ENCODE results near the gene KANSL1.
A peak's percentile ranks its signal among the peaks of the same experiment; 100 is the strongest.
"Not testable (repeated sequence)": the region's sequence is repeated elsewhere in the genome, so short reads cannot be mapped to it uniquely, and the experiment has no call there.

Gene KANSL1

GRCh38 chr17:46110219-46110618 is 83.0 kb downstream of the KANSL1 start:
- no peak for DNase-seq (ENCODE audit: low read depth, low spot score)

GRCh38 chr17:46109603-46110189 is 83.5 kb downstream of the KANSL1 start:
- no peak for DNase-seq (ENCODE audit: low read depth, low spot score)

- DNase-seq (ENCODE audit: low read depth, low spot score) = no peak
Measured at GRCh38 chr17:46108550-46109110, 84.6 kb downstream of the KANSL1 start.

- no peak for DNase-seq (ENCODE audit: low read depth, low spot score)
Measured at GRCh38 chr17:46108120-46108519, 85.1 kb downstream of the KANSL1 start.

DNA sequence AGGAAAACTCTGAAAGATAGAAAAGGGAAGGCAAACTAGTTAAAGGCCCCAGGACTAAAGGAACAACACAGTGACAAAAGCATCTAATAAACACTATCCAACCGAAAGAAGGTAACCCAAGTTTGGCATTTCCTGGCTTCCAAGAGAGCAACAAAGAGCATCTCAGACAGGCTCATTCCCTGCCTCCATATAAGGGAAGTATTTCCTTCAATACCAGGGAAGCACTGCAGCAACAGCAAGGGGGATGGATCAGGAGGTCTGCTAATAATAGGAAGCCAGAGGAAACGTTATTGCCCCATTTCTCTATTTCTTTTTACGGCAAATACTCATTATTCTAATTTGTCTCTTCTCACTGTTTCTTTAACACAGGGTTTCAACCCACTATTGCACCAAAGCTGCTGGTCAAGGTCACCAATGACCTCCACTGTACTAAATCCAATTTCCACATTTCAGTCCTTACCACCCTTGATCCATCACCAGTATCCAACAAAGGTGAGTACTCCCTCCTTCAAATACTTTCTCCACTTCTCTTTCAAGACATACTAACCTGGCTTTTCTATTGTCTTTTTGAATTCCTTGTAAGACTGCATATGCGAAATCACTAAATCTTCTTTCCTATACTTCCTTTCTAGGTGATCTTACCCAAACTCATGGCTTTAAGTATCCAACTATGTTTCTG is 86.1 kb downstream of the KANSL1 start:
- DNase-seq (ENCODE audit: low read depth, low spot score) = peak; percentile 75

- DNase-seq (ENCODE audit: low read depth, low spot score) = not testable (repeated sequence)
Measured at GRCh38 chr17:46102806-46103205, 90.4 kb downstream of the KANSL1 start.

- DNase-seq (ENCODE audit: low read depth, low spot score) = not testable (repeated sequence)
Measured at GRCh38 chr17:46101785-46102617, 91.2 kb downstream of the KANSL1 start.

DNA sequence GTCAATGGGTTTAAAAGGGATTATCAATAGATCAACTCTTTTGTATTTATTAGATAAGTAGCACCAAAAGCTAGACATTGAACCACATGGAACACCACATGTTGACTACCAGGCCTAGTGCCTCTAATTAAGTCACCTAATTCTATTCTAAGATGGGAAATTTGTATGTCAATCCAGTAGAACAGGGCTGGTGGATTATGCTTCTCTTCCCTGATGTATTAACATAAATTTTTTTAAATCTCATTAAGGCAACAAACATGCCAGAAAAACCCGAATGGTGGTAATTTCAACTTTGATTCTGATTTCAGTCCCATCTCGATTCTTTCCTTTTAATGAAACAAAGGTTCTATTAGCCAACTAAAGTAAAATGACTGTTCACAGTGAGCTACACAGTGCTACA is 92.6 kb downstream of the KANSL1 start:
- DNase-seq (ENCODE audit: low read depth, low spot score) = no peak

DNA sequence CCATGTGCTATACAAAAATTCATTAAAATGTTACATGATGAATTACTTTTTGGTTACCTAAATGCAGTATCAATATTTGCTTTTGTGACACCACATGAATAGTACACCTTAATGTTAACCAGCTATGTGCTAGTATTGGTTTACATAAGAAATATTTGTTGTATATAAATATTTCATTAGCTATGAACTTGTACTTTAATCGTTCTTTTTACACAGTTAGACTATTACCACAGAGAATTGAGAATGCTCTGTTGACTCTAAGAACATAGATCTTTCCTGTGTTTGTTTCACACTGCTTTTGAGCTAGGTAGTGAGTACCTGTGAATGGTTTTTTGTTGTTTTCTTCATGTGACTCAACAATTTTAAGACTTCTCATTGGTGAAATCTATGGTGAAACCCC is 93.4 kb downstream of the KANSL1 start:
- DNase-seq (ENCODE audit: low read depth, low spot score) = no peak

DNA sequence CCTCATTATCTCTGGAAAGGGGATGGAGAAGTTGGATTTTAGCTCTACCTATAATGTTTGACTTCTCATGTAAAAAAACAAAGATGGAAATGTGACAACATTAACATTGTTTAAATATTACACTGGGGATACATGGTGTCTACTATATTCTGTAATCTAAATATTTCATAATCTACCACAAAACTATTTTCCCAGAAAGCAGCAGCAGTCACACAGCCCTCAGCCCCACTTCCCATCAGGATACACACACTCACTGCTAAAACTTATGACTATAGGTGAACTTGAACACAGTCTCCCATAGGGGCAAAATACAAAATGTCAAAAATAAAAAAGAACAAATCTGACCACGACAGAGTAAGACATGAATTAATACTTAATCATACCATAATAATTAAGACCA is 95.7 kb downstream of the KANSL1 start:
- no peak for DNase-seq (ENCODE audit: low read depth, low spot score)

- no peak for DNase-seq (ENCODE audit: low read depth, low spot score)
Measured at GRCh38 chr17:46092991-46093390, 100.2 kb downstream of the KANSL1 start.

- DNase-seq (ENCODE audit: low read depth, low spot score) = no peak
Measured at GRCh38 chr17:46090871-46091270, 102.4 kb downstream of the KANSL1 start.

- no peak for DNase-seq (ENCODE audit: low read depth, low spot score)
Measured at GRCh38 chr17:46089389-46089965, 103.8 kb downstream of the KANSL1 start.

GRCh38 chr17:46088595-46088994 is 104.6 kb downstream of the KANSL1 start:
- no peak for DNase-seq (ENCODE audit: low read depth, low spot score)

DNA sequence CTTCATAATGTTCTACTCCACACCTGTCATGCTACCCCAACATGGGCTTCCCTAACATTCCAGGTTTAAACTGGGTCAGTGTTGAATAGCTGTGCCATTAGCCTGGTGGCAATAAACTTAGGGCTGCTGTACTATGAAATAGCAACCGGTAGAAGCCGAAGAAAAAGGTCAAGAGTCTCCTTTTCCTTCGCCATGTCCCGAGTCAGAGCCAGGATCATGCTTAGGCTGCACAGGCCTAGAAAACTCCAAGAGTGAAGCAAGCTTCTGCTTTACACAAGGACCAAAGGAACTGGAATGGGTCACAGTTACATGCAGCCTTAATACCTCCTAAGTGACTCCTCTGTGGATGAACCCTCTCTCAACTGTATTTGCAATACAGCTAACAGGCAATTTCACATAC is 105.4 kb downstream of the KANSL1 start:
- not testable (repeated sequence) for DNase-seq (ENCODE audit: low read depth, low spot score)

DNA sequence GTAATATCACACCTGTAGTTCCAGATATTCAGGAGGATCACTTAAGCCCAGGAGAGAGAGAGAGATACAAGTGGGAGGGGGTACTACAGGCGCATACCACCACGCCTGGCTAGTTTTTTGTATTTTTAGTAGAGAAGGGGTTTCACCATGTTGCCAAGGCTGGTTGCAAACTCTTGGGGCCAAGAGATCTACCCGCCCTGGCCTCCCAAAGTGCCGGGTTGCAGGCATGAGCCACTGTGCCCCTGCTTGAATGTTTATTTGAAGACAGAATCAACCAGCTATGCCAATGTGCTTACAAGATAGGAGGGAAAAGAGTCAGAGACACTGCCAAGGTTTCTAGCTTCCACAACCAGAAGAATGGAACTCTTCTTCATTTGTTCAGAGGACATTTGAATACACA is 106.4 kb downstream of the KANSL1 start:
- no peak for DNase-seq (ENCODE audit: low read depth, low spot score)

DNA sequence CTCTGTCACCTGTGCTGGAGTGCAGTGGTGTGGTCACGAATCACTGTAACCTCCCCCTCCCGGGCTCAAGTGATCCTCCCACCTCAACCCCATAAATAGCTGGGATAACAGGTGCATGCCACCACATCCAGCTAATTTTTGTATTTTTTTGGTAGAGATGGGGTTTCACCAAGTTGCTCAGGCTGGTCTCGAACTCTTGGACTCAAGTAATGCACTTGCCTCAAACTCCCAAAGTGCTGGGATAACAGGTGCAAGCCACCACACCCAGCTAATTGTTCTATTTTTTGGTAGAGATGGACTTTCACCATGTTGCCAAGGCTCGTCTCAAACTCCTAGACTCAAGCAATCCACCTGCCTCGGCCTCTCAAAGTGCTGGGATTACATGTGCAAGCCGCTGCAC is 107.7 kb downstream of the KANSL1 start:
- no peak for DNase-seq (ENCODE audit: low read depth, low spot score)

DNA sequence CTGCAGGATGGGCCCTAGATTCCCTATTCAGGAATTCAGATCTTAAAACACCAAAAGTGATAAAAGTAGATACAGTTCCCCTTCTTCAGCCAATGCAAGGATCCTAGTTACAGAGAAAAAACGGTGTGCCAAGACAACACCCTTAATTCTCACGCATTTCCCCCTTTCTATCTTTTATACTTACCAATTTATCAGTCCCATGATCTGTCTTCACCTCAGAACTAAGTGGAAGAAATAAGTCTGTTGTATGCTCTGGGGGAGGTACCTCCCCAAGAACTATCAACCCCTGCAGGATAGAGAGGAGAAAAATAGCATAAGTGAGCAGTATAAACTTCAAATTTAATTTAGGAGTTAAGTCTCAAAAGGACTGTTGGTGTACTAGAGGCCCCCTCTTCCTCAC is 111.0 kb downstream of the KANSL1 start:
- DNase-seq (ENCODE audit: low read depth, low spot score) = no peak

DNA sequence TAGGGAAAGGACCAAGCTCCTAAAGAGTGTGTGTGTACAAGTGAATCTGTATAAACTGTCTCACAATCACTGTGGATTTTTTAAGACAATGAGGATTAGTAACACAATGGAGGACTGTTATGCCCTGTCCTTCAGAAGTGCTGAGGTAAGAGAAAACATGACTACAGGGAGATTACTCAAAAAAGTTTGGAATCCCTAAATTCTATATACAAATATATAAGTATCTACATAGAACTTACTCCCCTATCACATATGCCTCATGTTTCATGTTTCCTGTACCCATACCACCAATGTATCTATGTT is 112.3 kb downstream of the KANSL1 start:
- no peak for DNase-seq (ENCODE audit: low read depth, low spot score)

- no peak for DNase-seq (ENCODE audit: low read depth, low spot score)
Measured at GRCh38 chr17:46080118-46081017, 112.9 kb downstream of the KANSL1 start.

DNA sequence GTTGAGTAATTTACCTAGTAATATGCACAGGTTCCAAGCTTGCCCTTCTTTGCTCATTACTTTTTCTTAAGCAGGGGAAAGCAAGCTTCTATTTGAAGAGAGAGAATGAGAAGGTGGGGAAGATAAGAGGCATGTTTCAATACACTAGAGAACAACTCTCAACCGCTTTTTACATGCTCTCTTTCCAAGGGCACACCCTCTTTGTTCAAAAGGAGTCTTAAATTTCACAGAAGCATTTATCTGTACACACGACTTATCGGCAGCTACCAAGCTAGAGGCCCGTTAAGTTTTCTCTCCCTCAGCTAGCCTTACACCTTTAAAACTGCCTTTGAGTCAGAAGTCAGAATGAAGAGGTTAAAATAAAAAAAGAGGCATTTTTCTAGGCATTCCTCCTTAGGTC is 114.6 kb downstream of the KANSL1 start:
- DNase-seq (ENCODE audit: low read depth, low spot score) = no peak

Measured in iPS DF 19.7 (cell line).